GM18505 (cell line): Measurements from ENCODE around the gene TMEM106C.

Experiments
- ATAC-seq: cut with Tn5 transposase; IDR thresholded peaks from one replicate; pipeline ENCODE4 v1.9.1; 2021; ENCODE audit not compliant: unreplicated experiment
- POLR2A ChIP-seq: IDR thresholded peaks from 4 replicates; pipeline ENCODE4 v1.6.1; 2011; ENCODE audit warnings: borderline replicate concordance; ENCODE audit not compliant: insufficient read depth, insufficient read length; ENCODE audit errors: extremely low read depth

TMEM106C gene

GRCh38 chr12:47963340-47964040 is at the start of gene TMEM106C:
Gene TMEM106C (plus strand): TSS chr12:47963596. CDS start chr12:47964237, 641 bp downstream.
- peak; percentile 53 for TF ChIP-seq POLR2A
- peak; percentile 95 for ATAC-seq

- ATAC-seq = no peak
- no peak for TF ChIP-seq POLR2A
Observed at GRCh38 chr12:47920913-47921312, 42.5 kb upstream of the TMEM106C start.

- no peak for ATAC-seq
- TF ChIP-seq POLR2A = no peak
Observed at GRCh38 chr12:47921907-47922306, 41.5 kb upstream of the TMEM106C start.

GRCh38 chr12:47927346-47927745 is 36.0 kb upstream of the TMEM106C start:
- TF ChIP-seq POLR2A = no peak
- ATAC-seq = no peak

- ATAC-seq = no peak
Observed at GRCh38 chr12:47930634-47931033, 32.8 kb upstream of the TMEM106C start.

GRCh38 chr12:47931187-47931586 is 32.2 kb upstream of the TMEM106C start:
- ATAC-seq = no peak
- TF ChIP-seq POLR2A = no peak

More at GRCh38 chr12:47930634-47931033, 32.8 kb upstream of the TMEM106C start:
- TF ChIP-seq POLR2A = no peak

- no peak for ATAC-seq
- no peak for TF ChIP-seq POLR2A
Observed at GRCh38 chr12:47935184-47935583, 28.2 kb upstream of the TMEM106C start.

GRCh38 chr12:47938093-47938492 is 25.3 kb upstream of the TMEM106C start:
- ATAC-seq = no peak
- TF ChIP-seq POLR2A = no peak

GRCh38 chr12:47938594-47938993 is 24.8 kb upstream of the TMEM106C start:
- TF ChIP-seq POLR2A = no peak
- ATAC-seq = no peak

GRCh38 chr12:47939009-47939601 is 24.3 kb upstream of the TMEM106C start:
- no peak for TF ChIP-seq POLR2A
- no peak for ATAC-seq

GRCh38 chr12:47940773-47941474 is 22.5 kb upstream of the TMEM106C start:
- no peak for ATAC-seq
- TF ChIP-seq POLR2A = no peak

GRCh38 chr12:47941475-47941780 is 22.0 kb upstream of the TMEM106C start:
- no peak for TF ChIP-seq POLR2A
- ATAC-seq = no peak

GRCh38 chr12:47941871-47942613 is 21.4 kb upstream of the TMEM106C start:
- ATAC-seq = no peak
- no peak for TF ChIP-seq POLR2A

- no peak for TF ChIP-seq POLR2A
- ATAC-seq = no peak
Observed at GRCh38 chr12:47942614-47943225, 20.7 kb upstream of the TMEM106C start.
